Sigmoid colon (tissue), 7 donors: Measurements from ENCODE around the gene UPP1. TPM values are rescaled to one million over a fixed set of nuclear protein-coding genes. Genes with fewer than 3 reads are reported as not detected.

Experiments
- DNase-seq: peaks from one replicate; pipeline ENCODE4 v3.0.0-alpha.2; 2019
- H3K27ac ChIP-seq, 4 donors: fragments of 200-600 bp; sonication (generic); one replicate each; pipeline ENCODE4 v1.5.1; 2016 to 2019; ENCODE audit warnings: mild to moderate bottlenecking in 1 of 4
- H3K27me3 ChIP-seq, 3 donors: fragments of 200-600 bp; sonication (generic); one replicate each; pipeline ENCODE4 v1.5.1; 2019; ENCODE audit warnings: mild to moderate bottlenecking in 1 of 3
- H3K36me3 ChIP-seq, 4 donors: fragments of 200-600 bp; sonication (generic); one replicate each; pipeline ENCODE4 v1.5.1; 2016 to 2019
- H3K4me1 ChIP-seq, 4 donors: fragments of 200-600 bp; sonication (generic); one replicate each; pipeline ENCODE4 v1.5.1; 2017 to 2019
- H3K4me3 ChIP-seq, 4 donors: fragments of 200-600 bp; sonication (generic); one replicate each; pipeline ENCODE4 v1.5.1; 2017 to 2019; ENCODE audit warnings: mild to moderate bottlenecking in 2 of 4, moderate library complexity in 1 of 4
- H3K9me3 ChIP-seq, 4 donors: fragments of 200-600 bp in 3 of 4; sonication (generic) in 3 of 4; one replicate each; pipeline versions ENCODE4 v1.5.1 to v1.6.1; 2013 to 2019
- CTCF ChIP-seq, 4 experiments: fragments of 450-650 bp in 3 of 4; fragments of 200-600 bp in 1 of 4; IDR thresholded peaks; one replicate each; pipeline ENCODE4 v1.5.1; 2016 to 2019; ENCODE audit warnings: antibody characterized with exemption in 4 of 4, mild to moderate bottlenecking in 3 of 4, moderate library complexity in 2 of 4
- EP300 ChIP-seq, 4 donors: sonication (generic); formaldehyde crosslinking; IDR thresholded peaks; one replicate each; pipeline ENCODE4 v1.6.1; 2017; ENCODE audit warnings: antibody characterized with exemption in 4 of 4
- POLR2A ChIP-seq, 2 donors: fragments of 450-650 bp; IDR thresholded peaks; one replicate each; pipeline ENCODE4 v1.6.1; 2016; ENCODE audit warnings: antibody characterized with exemption in 2 of 2, mild to moderate bottlenecking in 2 of 2, moderate library complexity in 2 of 2
- POLR2AphosphoS5 ChIP-seq, 4 donors: sonication (generic); formaldehyde crosslinking; IDR thresholded peaks; one replicate each; pipeline ENCODE4 v1.6.1; 2017; ENCODE audit warnings: antibody characterized with exemption in 4 of 4
- WGBS, 2 donors: extraction: QIAGEN DNeasy Blood & Tissue Kit; methylation state at CpG; one replicate each; pipeline ENCODE4 v1.1.7; 2013; 5-methylcytosine and 5-hydroxymethylcytosine counted together
- intact Hi-C: fragments of 100-400 bp; cut with DNase I; formaldehyde crosslinking; loops from one replicate; pipeline ENCODE4 v1.15.1; 2023
- polyA plus RNA-seq, 3 donors: library from polyadenylated mRNA; stranded (reverse); fragments of 200-250 nt; gene quantifications; one replicate each; pipeline ENCODE4 v1.2.3, GENCODE V29; 2013
- total RNA-seq, 4 donors: library from RNA; depleted of rRNA; stranded (reverse); fragments of >200 nt; gene quantifications; one replicate each; pipeline ENCODE4 v1.1.0, GENCODE V29; 2016
- donor health status: healthy with polysubstance abuse.
- donor health status: Bipolar disorder and iron deficiency.
- donor health status: healthy.

UPP1 gene
- total and polyA plus RNA-seq, 7 donors = 10.2 to 136 (median 17.1) TPM

GRCh38 chr7:48049850-48050249, 39.2 kb upstream of the UPP1 start:
- no peaks in the 10 kb centered on the region for H3K4me1 ChIP-seq
- H3K36me3 ChIP-seq = no peaks in the 10 kb centered on the region
- whole genome bisulfite sequencing, 2 donors = 84 to 85% methylated on average over 8 of the region's 8 CpGs
- no peak overlapping the region for H3K4me3 ChIP-seq
- TF ChIP-seq CTCF (IDR thresholded peaks at IDR 0.05) = no peak
- no peak for TF ChIP-seq POLR2AphosphoS5 (IDR thresholded peaks at IDR 0.05)
- TF ChIP-seq EP300 (IDR thresholded peaks at IDR 0.05) = no peak
- no peak for TF ChIP-seq POLR2A (IDR thresholded peaks at IDR 0.05)
- intact Hi-C loops = no loop called here
- DNase-seq = no peak
- no peak overlapping the region for H3K27ac ChIP-seq
- H3K9me3 ChIP-seq = no peaks in the 10 kb centered on the region
- H3K27me3 ChIP-seq = no peaks in the 10 kb centered on the region

GRCh38 chr7:48052748-48053147, 36.3 kb upstream of the UPP1 start:
- TF ChIP-seq CTCF (IDR thresholded peaks at IDR 0.05) (no peak), POLR2A (IDR thresholded peaks at IDR 0.05) (no peak), EP300 (IDR thresholded peaks at IDR 0.05) (no peak), POLR2AphosphoS5 (IDR thresholded peaks at IDR 0.05) (no peak)
- no peak for DNase-seq
- H3K36me3 ChIP-seq = no peaks in the 10 kb centered on the region
- intact Hi-C loops = no loop called here
- no peaks in the 10 kb centered on the region for H3K27me3 ChIP-seq
- no peak overlapping the region for H3K4me3 ChIP-seq
- H3K9me3 ChIP-seq = no peaks in the 10 kb centered on the region
- H3K4me1 ChIP-seq = no peaks in the 10 kb centered on the region
- no peak overlapping the region for H3K27ac ChIP-seq
- WGBS, 2 donors = 64 to 70% methylated on average over 8 of the region's 8 CpGs

- Histone ChIP-seq H3K4me3 (no peak overlapping the region), H3K4me1 (no peaks in the 10 kb centered on the region), H3K27me3 (no peaks in the 10 kb centered on the region), H3K27ac (no peak overlapping the region), H3K9me3 (no peaks in the 10 kb centered on the region), H3K36me3 (no peaks in the 10 kb centered on the region)
- no peak for TF ChIP-seq EP300 (IDR thresholded peaks at IDR 0.05)
- no peak for TF ChIP-seq POLR2A (IDR thresholded peaks at IDR 0.05)
- TF ChIP-seq POLR2AphosphoS5 (IDR thresholded peaks at IDR 0.05) = no peak
- TF ChIP-seq CTCF (IDR thresholded peaks at IDR 0.05) = no peak
- no peak for DNase-seq
- WGBS, 2 donors = 76 to 86% methylated on average over 2 of the region's 2 CpGs
- intact Hi-C loops = no loop called here
These were observed 35.3 kb upstream of the UPP1 start for GRCh38 chr7:48053736-48054135.

- TF ChIP-seq EP300 (IDR thresholded peaks at IDR 0.05) = no peak
- TF ChIP-seq CTCF (IDR thresholded peaks at IDR 0.05) = no peak
- no peak for TF ChIP-seq POLR2AphosphoS5 (IDR thresholded peaks at IDR 0.05)
- TF ChIP-seq POLR2A (IDR thresholded peaks at IDR 0.05) = no peak
- Histone ChIP-seq H3K27me3 (no peaks in the 10 kb centered on the region), H3K27ac (no peak overlapping the region), H3K4me3 (no peak overlapping the region), H3K9me3 (peaks cover 0 to 3% (median 0%) of the 10 kb centered on the region in 4 donors), H3K36me3 (no peaks in the 10 kb centered on the region), H3K4me1 (no peaks in the 10 kb centered on the region)
- WGBS, 2 donors = 70 to 83% methylated on average over 2 of the region's 2 CpGs
- intact Hi-C loops = no loop called here
- DNase-seq = no peak
These were observed 30.1 kb upstream of the UPP1 start for GRCh38 chr7:48058990-48059389.

GRCh38 chr7:48059706-48060105, 29.4 kb upstream of the UPP1 start:
- Histone ChIP-seq H3K9me3 (peaks cover 0 to 3% (median 0%) of the 10 kb centered on the region in 4 donors), H3K4me3 (no peak overlapping the region), H3K36me3 (no peaks in the 10 kb centered on the region), H3K27me3 (no peaks in the 10 kb centered on the region), H3K27ac (no peak overlapping the region), H3K4me1 (no peaks in the 10 kb centered on the region)
- WGBS, 2 donors = 93% methylated on average over 5 of the region's 5 CpGs
- TF ChIP-seq EP300 (IDR thresholded peaks at IDR 0.05) = no peak
- intact Hi-C loops = no loop called here
- no peak for DNase-seq
